ENCODE results near the gene DCXR.

DCXR gene

DNA sequence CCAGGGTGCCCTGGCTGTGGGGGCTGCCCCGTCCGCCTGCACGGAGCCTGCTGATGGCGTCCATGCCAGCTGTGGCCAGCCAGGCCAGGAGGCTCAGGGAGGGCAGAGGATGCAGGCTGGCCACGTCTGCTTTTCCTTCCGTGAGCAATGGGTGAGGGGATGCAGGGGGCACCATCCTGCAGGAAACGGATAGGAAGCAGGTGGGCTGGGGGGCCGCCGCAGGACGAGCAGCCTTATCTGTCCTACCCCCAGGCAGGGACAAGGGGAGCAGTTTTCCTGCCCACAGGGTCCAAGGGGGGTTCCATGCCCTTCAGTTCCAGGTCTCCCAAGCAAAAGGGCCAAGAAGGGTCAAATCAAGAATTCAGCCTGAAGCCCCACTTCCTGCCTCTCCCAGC lies 21.4 kb upstream of the DCXR start:
- DNase-seq (ENCODE audit: extremely low read depth, low read depth): no peak
- TF ChIP-seq, protein P1, sequence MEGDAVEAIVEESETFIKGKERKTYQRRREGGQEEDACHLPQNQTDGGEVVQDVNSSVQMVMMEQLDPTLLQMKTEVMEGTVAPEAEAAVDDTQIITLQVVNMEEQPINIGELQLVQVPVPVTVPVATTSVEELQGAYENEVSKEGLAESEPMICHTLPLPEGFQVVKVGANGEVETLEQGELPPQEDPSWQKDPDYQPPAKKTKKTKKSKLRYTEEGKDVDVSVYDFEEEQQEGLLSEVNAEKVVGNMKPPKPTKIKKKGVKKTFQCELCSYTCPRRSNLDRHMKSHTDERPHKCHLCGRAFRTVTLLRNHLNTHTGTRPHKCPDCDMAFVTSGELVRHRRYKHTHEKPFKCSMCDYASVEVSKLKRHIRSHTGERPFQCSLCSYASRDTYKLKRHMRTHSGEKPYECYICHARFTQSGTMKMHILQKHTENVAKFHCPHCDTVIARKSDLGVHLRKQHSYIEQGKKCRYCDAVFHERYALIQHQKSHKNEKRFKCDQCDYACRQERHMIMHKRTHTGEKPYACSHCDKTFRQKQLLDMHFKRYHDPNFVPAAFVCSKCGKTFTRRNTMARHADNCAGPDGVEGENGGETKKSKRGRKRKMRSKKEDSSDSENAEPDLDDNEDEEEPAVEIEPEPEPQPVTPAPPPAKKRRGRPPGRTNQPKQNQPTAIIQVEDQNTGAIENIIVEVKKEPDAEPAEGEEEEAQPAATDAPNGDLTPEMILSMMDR (IDR thresholded peaks at IDR 0.05; ENCODE audit: low read depth, low read length, missing control alignments): no peak
- H3K4me3 ChIP-seq (replicated peaks; ENCODE audit: low read depth, low read length): no peak overlapping the region

DNA sequence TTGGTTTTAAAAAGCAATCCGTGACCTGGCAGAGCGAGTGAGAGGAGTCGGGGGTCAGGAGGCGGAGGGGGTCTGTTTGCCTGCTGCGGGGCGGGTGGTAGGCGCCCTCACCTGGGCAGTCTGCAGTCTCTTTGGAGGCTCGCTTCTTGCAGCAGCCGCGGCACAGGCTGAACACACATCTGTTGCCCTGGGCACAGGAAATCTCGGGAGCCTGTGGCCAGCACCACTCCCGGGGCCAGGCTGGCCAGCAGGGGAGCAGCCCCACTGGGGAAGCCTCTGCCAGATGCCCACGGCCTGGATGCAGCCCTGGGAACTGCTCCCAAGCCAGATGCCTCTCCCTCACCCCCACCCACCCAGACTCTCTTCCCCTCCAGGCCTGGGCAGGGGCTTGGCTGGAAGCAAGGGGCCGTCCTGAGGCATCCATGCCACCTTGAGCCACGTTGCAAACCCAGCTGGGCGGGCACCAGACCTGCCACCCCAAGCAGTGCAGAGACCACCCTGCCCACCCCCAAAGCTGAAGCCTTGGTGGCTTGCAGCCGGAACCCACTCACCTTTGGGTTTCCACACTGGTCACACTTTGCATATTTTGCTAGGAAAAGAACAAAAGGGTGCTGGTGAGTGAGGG lies 20.8 kb upstream of the DCXR start:
- H3K4me3 ChIP-seq (replicated peaks; ENCODE audit: low read depth, low read length): no peak overlapping the region
- TF ChIP-seq, protein P1 (IDR thresholded peaks at IDR 0.05; ENCODE audit: low read depth, low read length, missing control alignments): no peak
- DNase-seq (ENCODE audit: extremely low read depth, low read depth): no peak

- H3K4me3 ChIP-seq (replicated peaks; ENCODE audit: low read depth, low read length): no peak overlapping the region
- no peak for DNase-seq (ENCODE audit: extremely low read depth, low read depth)
- TF ChIP-seq, protein P1 (IDR thresholded peaks at IDR 0.05; ENCODE audit: low read depth, low read length, missing control alignments): no peak
Observed at GRCh38 chr17:82056729-82057621, 19.5 kb upstream of the DCXR start.

- H3K4me3 ChIP-seq (replicated peaks; ENCODE audit: low read depth, low read length): no peak overlapping the region
- DNase-seq (ENCODE audit: extremely low read depth, low read depth): no peak
- TF ChIP-seq, protein P1 (IDR thresholded peaks at IDR 0.05; ENCODE audit: low read depth, low read length, missing control alignments): no peak
Observed at GRCh38 chr17:82055965-82056728, 18.6 kb upstream of the DCXR start.

- TF ChIP-seq, protein P1 (IDR thresholded peaks at IDR 0.05; ENCODE audit: low read depth, low read length, missing control alignments): no peak
- DNase-seq (ENCODE audit: extremely low read depth, low read depth): no peak
- H3K4me3 ChIP-seq (replicated peaks; ENCODE audit: low read depth, low read length): no peak overlapping the region
Observed at GRCh38 chr17:82055023-82055964, 17.8 kb upstream of the DCXR start.
